Activated naive CD4-positive, alpha-beta T cell treated with anti-CD3 and anti-CD28 coated beads, Interleukin-2, amount 50 U/mL, for 72 hours (primary cell): ENCODE data around the gene ABCC4. TPM values are rescaled to one million over a fixed set of nuclear protein-coding genes. Genes with fewer than 3 reads are reported as not detected.
"Not testable (repeated sequence)": the region's sequence is repeated elsewhere in the genome, so short reads cannot be mapped to it uniquely, and the experiment has no call there.

ENCODE experiments used
- ATAC-seq, 2 donors: fragments of 150-1000 bp; cut with Tn5 transposase; 2 replicates each; pipeline ENCODE4 v1.10.0; 2021; ENCODE audit warnings: mild to moderate bottlenecking in 2 of 2, moderate library complexity in 2 of 2
- DNase-seq, 2 donors: peaks; one replicate each; pipeline ENCODE4 v3.0.0; 2021 to 2022; ENCODE audit warnings: low spot score in 2 of 2
- H3K27ac Mint-ChIP-seq, 2 donors: one replicate each; pipeline ENCODE4 v1.8.0; 2022; ENCODE audit warnings: mild to moderate bottlenecking in 2 of 2, mixed read lengths in 2 of 2
- H3K36me3 Mint-ChIP-seq, 2 donors: one replicate each; pipeline ENCODE4 v1.8.0; 2022; ENCODE audit warnings: mixed read lengths in 2 of 2
- H3K9me3 Mint-ChIP-seq, 2 donors: one replicate each; pipeline ENCODE4 v1.8.0; 2022; ENCODE audit warnings: mixed read lengths in 2 of 2
- total RNA-seq, 2 donors: library from RNA; stranded (reverse); gene quantifications; one replicate each; pipeline ENCODE4 v1.2.3, GENCODE V29; 2022

Gene ABCC4
- total RNA-seq, 2 donors from 2014 or later, result 6.2 to 11.2 TPM

GRCh38 chr13:95200386-95200957, 100.8 kb downstream of the ABCC4 start:
- H3K9me3 Mint-ChIP-seq, result peaks cover 3 to 11% of the 10 kb centered on the region in 2 donors
- H3K27ac Mint-ChIP-seq, DNase-seq, ATAC-seq: not testable (repeated sequence)
- H3K36me3 Mint-ChIP-seq, result peaks cover 23 to 29% of the 10 kb centered on the region in 2 donors

DNA sequence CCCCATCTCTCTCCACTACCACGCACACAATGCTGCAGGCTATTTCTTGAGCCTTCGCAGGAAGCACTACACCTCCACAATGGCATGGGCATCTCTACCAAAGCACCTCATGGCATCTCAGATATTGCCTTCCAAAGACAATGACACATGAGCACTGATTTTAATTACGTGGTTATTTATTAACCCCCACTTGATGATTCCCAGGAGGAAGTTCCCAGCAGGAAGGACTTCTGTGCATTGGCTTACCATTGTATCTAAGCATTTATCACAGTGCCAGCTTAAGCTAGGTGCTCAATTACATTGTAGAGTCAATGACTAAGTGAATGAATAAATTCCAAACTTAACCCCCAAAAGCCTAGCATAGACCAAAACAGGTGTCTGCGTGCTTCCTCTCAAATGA, 101.4 kb downstream of the ABCC4 start:
- no peak for ATAC-seq
- no peak for DNase-seq
- peaks cover 3 to 11% of the 10 kb centered on the region in 2 donors for H3K9me3 Mint-ChIP-seq
- H3K36me3 Mint-ChIP-seq, result peaks cover 23 to 29% of the 10 kb centered on the region in 2 donors
- H3K27ac Mint-ChIP-seq, result no peak overlapping the region

GRCh38 chr13:95198606-95199005, 102.6 kb downstream of the ABCC4 start:
- H3K27ac Mint-ChIP-seq, DNase-seq, ATAC-seq: not testable (repeated sequence)
- peaks cover 3 to 11% of the 10 kb centered on the region in 2 donors for H3K9me3 Mint-ChIP-seq
- peaks cover 23 to 29% of the 10 kb centered on the region in 2 donors for H3K36me3 Mint-ChIP-seq

DNA sequence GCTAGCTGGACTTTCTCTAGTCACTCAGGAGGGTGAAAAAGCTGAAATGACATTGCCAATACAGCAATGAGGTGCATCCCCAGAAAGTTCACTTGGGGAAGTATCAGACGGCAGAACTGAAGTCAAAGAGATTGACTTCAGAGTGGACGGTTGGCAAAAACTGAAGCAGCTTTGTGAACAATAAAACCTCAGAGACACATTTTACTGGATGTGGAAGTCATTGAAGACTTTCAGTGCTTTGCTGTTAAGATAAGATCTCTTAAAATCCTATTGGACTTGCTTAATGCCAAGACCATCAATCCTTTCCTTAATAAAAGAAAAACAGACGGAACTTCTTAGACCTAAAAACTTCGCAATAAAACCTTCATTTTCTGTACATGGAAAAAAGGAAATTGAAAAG, 103.7 kb downstream of the ABCC4 start:
- H3K9me3 Mint-ChIP-seq, result peaks cover 3 to 11% of the 10 kb centered on the region in 2 donors
- DNase-seq, result no peak
- H3K27ac Mint-ChIP-seq, result no peak overlapping the region
- ATAC-seq, result no peak
- peaks cover 23 to 29% of the 10 kb centered on the region in 2 donors for H3K36me3 Mint-ChIP-seq

GRCh38 chr13:95195146-95195545, 106.1 kb downstream of the ABCC4 start:
- H3K36me3 Mint-ChIP-seq, result peaks cover 11 to 25% of the 10 kb centered on the region in 2 donors
- ATAC-seq, result no peak
- H3K27ac Mint-ChIP-seq, result no peak overlapping the region
- peaks cover 3 to 11% of the 10 kb centered on the region in 2 donors for H3K9me3 Mint-ChIP-seq
- DNase-seq, result no peak

- DNase-seq (no peak), ATAC-seq (no peak)
- Mint-ChIP-seq H3K27ac (no peak overlapping the region), H3K9me3 (no peaks in the 10 kb centered on the region), H3K36me3 (peaks cover 0 to 10% of the 10 kb centered on the region in 2 donors)
These were observed 107.6 kb downstream of the ABCC4 start for GRCh38 chr13:95193509-95194230.

GRCh38 chr13:95192998-95193397, 108.3 kb downstream of the ABCC4 start:
- Mint-ChIP-seq H3K27ac (no peak overlapping the region), H3K36me3 (peaks cover 4 to 10% of the 10 kb centered on the region in 2 donors), H3K9me3 (no peaks in the 10 kb centered on the region)
- DNase-seq (no peak), ATAC-seq (no peak)

- not testable (repeated sequence) for H3K9me3 Mint-ChIP-seq, ATAC-seq, DNase-seq, H3K27ac Mint-ChIP-seq
- peaks cover 8 to 11% of the 10 kb centered on the region in 2 donors for H3K36me3 Mint-ChIP-seq
These were observed 108.7 kb downstream of the ABCC4 start for GRCh38 chr13:95192564-95192945.

DNA sequence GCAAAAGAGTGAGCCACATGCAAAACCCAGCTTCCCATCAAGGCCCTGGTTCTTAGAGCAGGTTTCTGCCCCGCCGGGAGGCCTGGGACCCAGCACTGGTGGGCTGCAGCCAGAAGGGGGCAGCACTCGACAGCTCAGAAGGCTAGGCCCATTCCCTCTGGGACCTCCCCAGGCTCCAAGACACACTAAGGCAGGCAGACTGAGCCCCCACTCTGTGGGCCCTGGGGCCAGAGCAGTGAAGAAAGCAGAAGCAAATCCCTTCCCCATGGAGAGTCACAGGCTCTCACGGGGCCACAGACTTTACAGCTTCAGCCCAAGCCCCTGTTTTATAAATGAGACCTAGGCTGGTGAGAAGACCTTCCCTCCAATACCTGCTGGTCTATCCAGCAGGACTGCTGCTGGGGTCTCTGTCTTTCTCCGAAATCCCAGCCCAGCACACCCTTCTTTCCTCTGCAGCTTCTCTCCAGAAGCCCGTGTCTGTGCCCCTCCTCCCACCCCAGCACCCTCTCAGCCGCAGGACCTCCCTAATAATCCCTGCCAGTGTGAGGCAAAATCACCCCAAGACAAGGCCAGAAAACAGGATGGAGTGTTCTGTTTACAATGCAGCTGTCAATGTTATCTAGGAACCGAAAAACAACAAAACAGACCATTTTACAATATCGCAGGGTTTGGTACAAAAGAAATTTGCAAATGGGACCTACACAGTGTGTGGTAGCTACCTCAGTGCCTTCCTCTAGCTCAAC, 109.3 kb downstream of the ABCC4 start:
- H3K36me3 Mint-ChIP-seq, result peaks cover 8 to 11% of the 10 kb centered on the region in 2 donors
- H3K9me3 Mint-ChIP-seq, result no peaks in the 10 kb centered on the region
- ATAC-seq (peak; percentile 84), DNase-seq (peak; percentile 60 to 79)
- no peak overlapping the region for H3K27ac Mint-ChIP-seq

GRCh38 chr13:95188128-95188527, 113.1 kb downstream of the ABCC4 start:
- H3K9me3 Mint-ChIP-seq, result peaks cover 3 to 5% of the 10 kb centered on the region in 2 donors
- ATAC-seq (no peak), DNase-seq (no peak)
- H3K36me3 Mint-ChIP-seq, result peaks cover 11 to 28% of the 10 kb centered on the region in 2 donors
- H3K27ac Mint-ChIP-seq, result no peak overlapping the region

DNA sequence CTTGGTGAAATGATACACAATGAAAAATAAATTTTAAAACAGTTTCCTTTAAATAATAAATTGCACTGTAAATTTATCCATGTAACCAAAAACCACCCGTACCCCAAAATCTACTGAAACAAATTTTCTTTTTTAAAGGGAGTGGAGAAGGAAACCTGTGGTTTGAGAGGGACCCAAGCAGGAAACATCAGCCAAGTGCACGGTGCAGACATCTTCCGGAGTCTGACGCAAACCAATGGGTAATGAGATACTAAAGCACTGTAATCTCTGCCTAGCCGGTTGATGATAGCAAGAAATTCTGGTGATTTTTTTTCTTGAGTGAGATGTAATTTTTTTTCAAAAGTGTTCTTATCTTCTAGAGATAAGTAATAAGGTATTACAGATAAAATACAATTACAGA, 115.4 kb downstream of the ABCC4 start:
- Mint-ChIP-seq H3K27ac (peak overlapping the region; percentile 66 to 82), H3K9me3 (peaks cover 3 to 11% of the 10 kb centered on the region in 2 donors), H3K36me3 (peaks cover 18 to 37% of the 10 kb centered on the region in 2 donors)
- no peak for DNase-seq
- ATAC-seq, result peak; percentile 40 to 75

DNA sequence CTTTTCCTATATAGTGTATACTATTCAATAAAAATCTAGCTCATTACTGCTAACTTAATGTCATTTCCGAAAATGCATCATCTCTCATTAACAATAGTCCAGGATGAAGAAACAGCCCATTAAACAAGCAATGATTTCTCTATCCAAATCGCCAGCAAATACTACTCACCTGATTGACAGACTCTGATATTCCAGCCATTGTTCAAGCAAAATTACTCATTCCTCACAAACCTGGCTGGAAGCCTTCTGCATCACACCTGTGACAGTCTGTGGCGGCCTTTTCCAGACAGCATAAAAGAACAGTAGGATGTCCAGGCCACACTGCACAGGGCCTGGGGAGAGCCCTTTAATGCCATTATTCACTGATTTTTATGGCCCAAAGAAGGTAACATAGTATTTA, 115.9 kb downstream of the ABCC4 start:
- ATAC-seq, result peak in 1 of 2 donors; percentile 25
- peaks cover 3 to 15% of the 10 kb centered on the region in 2 donors for H3K9me3 Mint-ChIP-seq
- peak overlapping the region; percentile 75 to 82 for H3K27ac Mint-ChIP-seq
- DNase-seq, result no peak
- H3K36me3 Mint-ChIP-seq, result peaks cover 23 to 42% of the 10 kb centered on the region in 2 donors

- ATAC-seq (peak; percentile 65 to 81), DNase-seq (no peak)
- Mint-ChIP-seq H3K36me3 (peaks cover 32 to 52% of the 10 kb centered on the region in 2 donors), H3K27ac (peak overlapping the region; percentile 75 to 82), H3K9me3 (peaks cover 3 to 21% of the 10 kb centered on the region in 2 donors)
These were observed 116.9 kb downstream of the ABCC4 start for GRCh38 chr13:95184317-95184716.

DNA sequence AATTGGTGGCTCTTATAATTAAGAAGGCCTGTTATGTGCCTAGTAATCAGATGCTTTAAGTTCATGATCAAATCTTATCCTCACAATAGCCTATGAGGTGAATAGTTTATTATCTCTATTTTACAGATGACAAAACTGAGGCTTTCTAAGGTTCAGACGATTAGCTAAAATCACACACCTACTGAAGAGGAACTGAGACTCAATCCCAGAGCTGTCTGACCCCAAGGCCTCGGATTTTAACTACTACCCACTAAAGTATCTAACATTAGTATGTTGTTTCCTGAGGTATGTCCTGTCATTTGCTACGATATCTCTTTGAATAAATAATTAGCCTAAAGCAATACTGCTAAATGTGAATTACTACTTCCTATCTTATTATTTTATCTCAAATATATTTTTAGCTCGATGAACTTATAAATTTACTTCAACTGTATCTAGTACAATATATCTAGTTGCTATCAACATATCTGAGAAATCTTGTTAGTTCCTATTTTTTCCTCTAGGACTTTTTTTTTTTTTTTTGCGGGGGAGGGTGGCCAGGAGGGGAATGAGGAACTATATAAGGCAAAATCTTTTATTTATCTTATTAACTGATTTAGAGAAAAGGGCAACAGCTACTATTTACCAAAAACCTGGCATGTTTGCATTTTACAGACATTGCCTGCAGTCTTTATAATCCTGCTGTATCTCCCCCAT, 118.5 kb downstream of the ABCC4 start:
- ATAC-seq (no peak), DNase-seq (no peak)
- Mint-ChIP-seq H3K27ac (no peak overlapping the region), H3K36me3 (peaks cover 41 to 59% of the 10 kb centered on the region in 2 donors), H3K9me3 (peaks cover 13 to 33% of the 10 kb centered on the region in 2 donors)

DNA sequence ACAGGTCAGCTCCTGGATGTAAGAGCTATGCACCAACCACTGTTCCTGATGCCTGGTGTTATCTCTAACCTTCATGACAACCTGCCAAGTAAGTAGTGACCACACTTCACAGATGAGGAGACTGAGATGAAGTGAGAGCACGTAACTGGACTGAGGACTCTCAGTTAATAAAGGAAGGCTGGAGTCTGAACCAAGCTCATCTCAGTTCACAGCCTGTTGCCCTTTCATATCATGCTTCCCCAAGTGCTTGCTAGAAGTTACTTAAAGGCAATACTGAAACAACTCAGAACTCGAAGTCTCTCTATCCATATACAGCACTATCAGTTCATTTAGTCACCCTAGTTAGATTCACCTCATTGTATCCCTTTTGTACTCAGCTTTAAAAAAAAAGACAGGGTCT, 119.7 kb downstream of the ABCC4 start:
- peaks cover 46 to 65% of the 10 kb centered on the region in 2 donors for H3K36me3 Mint-ChIP-seq
- ATAC-seq, result peak; percentile 18 to 66
- DNase-seq, result no peak
- H3K27ac Mint-ChIP-seq, result no peak overlapping the region
- H3K9me3 Mint-ChIP-seq, result peaks cover 13 to 33% of the 10 kb centered on the region in 2 donors

GRCh38 chr13:95180513-95181245, 120.6 kb downstream of the ABCC4 start:
- peaks cover 46 to 58% of the 10 kb centered on the region in 2 donors for H3K36me3 Mint-ChIP-seq
- no peak for ATAC-seq
- no peak for DNase-seq
- H3K27ac Mint-ChIP-seq, result no peak overlapping the region
- H3K9me3 Mint-ChIP-seq, result peaks cover 13 to 29% of the 10 kb centered on the region in 2 donors
